NCI-H128 (cell line): ENCODE measurements around the gene MVB12B.
"Not testable (repeated sequence)": the region's sequence is repeated elsewhere in the genome, so short reads cannot be mapped to it uniquely, and the experiment has no call there.

Experiments used
- DNase-seq: peaks from one replicate; lab custom pipeline; 2025; ENCODE audit not compliant: unreplicated experiment; lab: John Stamatoyannopoulos, UW

Gene MVB12B

GRCh38 chr9:126464694-126465441, 138.2 kb downstream of the MVB12B start:
- DNase-seq, result no peak

- DNase-seq, result no peak
Measured at GRCh38 chr9:126465977-126466376, 139.3 kb downstream of the MVB12B start.

- no peak for DNase-seq
Measured at GRCh38 chr9:126468141-126468825, 141.7 kb downstream of the MVB12B start.

GRCh38 chr9:126470241-126470993, 143.8 kb downstream of the MVB12B start:
- DNase-seq, result no peak

GRCh38 chr9:126471084-126471624, 144.5 kb downstream of the MVB12B start:
- DNase-seq, result no peak

GRCh38 chr9:126472198-126472947, 145.7 kb downstream of the MVB12B start:
- DNase-seq, result no peak

- no peak for DNase-seq
Measured at GRCh38 chr9:126472948-126473298, 146.3 kb downstream of the MVB12B start.

GRCh38 chr9:126474206-126474765, 147.7 kb downstream of the MVB12B start:
- DNase-seq, result no peak

- DNase-seq, result no peak
Measured at GRCh38 chr9:126474786-126475485, 148.3 kb downstream of the MVB12B start.

- DNase-seq, result no peak
Measured at GRCh38 chr9:126475933-126476555, 149.4 kb downstream of the MVB12B start.

- DNase-seq, result not testable (repeated sequence)
Measured at GRCh38 chr9:126477432-126477831, 150.8 kb downstream of the MVB12B start.

- no peak for DNase-seq
Measured at GRCh38 chr9:126478216-126478981, 151.8 kb downstream of the MVB12B start.

GRCh38 chr9:126479515-126479914, 152.9 kb downstream of the MVB12B start:
- no peak for DNase-seq

GRCh38 chr9:126480813-126481212, 154.2 kb downstream of the MVB12B start:
- DNase-seq, result no peak

- no peak for DNase-seq
Measured at GRCh38 chr9:126481862-126482261, 155.2 kb downstream of the MVB12B start.

GRCh38 chr9:126482361-126483044, 155.9 kb downstream of the MVB12B start:
- DNase-seq, result no peak

- DNase-seq, result no peak
Measured at GRCh38 chr9:126483468-126484073, 156.9 kb downstream of the MVB12B start.

- no peak for DNase-seq
Measured at GRCh38 chr9:126485662-126486061, 159.0 kb downstream of the MVB12B start.
